Suprapubic skin (tissue), 3 donors: Measurements from ENCODE around the gene CDSN.

Experiments used
- POLR2A ChIP-seq, 2 donors: fragments of 450-650 bp; IDR thresholded peaks; one replicate each; pipeline ENCODE4 v1.6.1; 2017; ENCODE audit warnings: antibody characterized with exemption in 2 of 2, mild to moderate bottlenecking in 2 of 2, moderate library complexity in 2 of 2
- TF ChIP-seq, protein P1 (sequence below), 2 donors: fragments of 200-600 bp in 1 of 2; fragments of 450-650 bp in 1 of 2; sonication (generic) in 1 of 2; IDR thresholded peaks; one replicate each; pipeline ENCODE4 v1.5.1; 2016 to 2019; ENCODE audit warnings: antibody characterized with exemption in 2 of 2, mild to moderate bottlenecking in 1 of 2, moderate library complexity in 1 of 2

DNA sequence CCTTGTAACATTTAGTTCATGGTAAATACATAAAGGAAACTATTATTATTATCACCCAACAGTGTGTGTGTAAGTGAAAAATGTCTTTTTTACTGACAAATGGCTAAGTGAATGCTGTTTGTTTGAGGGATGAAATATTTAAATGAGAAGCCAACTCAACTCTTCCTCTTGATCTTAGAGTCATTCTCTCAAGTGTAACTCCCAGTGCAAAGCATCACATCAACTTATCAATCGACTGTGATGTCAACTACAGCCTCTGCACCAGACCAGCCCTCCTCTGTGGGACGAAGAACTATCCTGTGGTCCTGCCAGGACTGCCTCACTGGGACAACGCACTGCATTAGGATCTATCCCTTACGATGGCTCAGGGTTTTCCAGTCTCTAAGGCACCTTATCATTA is 13.2 kb downstream of the CDSN start:
- no peak for TF ChIP-seq POLR2A (IDR thresholded peaks at IDR 0.05)
- TF ChIP-seq, protein P1, sequence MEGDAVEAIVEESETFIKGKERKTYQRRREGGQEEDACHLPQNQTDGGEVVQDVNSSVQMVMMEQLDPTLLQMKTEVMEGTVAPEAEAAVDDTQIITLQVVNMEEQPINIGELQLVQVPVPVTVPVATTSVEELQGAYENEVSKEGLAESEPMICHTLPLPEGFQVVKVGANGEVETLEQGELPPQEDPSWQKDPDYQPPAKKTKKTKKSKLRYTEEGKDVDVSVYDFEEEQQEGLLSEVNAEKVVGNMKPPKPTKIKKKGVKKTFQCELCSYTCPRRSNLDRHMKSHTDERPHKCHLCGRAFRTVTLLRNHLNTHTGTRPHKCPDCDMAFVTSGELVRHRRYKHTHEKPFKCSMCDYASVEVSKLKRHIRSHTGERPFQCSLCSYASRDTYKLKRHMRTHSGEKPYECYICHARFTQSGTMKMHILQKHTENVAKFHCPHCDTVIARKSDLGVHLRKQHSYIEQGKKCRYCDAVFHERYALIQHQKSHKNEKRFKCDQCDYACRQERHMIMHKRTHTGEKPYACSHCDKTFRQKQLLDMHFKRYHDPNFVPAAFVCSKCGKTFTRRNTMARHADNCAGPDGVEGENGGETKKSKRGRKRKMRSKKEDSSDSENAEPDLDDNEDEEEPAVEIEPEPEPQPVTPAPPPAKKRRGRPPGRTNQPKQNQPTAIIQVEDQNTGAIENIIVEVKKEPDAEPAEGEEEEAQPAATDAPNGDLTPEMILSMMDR (IDR thresholded peaks at IDR 0.05) = no peak
